Measurements from ENCODE around the gene IL17B. TPM values are rescaled to one million over a fixed set of nuclear protein-coding genes. Genes with fewer than 3 reads are reported as not detected.

IL17B gene
- total RNA-seq, 1 donor from 2014 or later: not detected

GRCh38 chr5:149353911-149354310 is 25.2 kb downstream of the IL17B start:
- Mint-ChIP-seq H3K4me3 (ENCODE audit: unreplicated experiment) (no peak overlapping the region), H3K36me3 (ENCODE audit: unreplicated experiment) (peaks cover 40% of the 10 kb centered on the region)

GRCh38 chr5:149352169-149352568 is 26.9 kb downstream of the IL17B start:
- TF ChIP-seq CTCF (IDR thresholded peaks at IDR 0.05): no peak
- Mint-ChIP-seq H3K4me1 (ENCODE audit: unreplicated experiment) (peaks cover 12% of the 10 kb centered on the region), H3K27ac (ENCODE audit: unreplicated experiment) (no peak overlapping the region), H3K4me3 (ENCODE audit: unreplicated experiment) (no peak overlapping the region), H3K27me3 (ENCODE audit: unreplicated experiment) (no peaks in the 10 kb centered on the region), H3K9me3 (ENCODE audit: unreplicated experiment) (no peaks in the 10 kb centered on the region), H3K36me3 (ENCODE audit: unreplicated experiment) (peaks cover 46% of the 10 kb centered on the region)
- DNase-seq (ENCODE audit: extremely low spot score, unreplicated experiment): no peak

More at GRCh38 chr5:149353911-149354310, 25.2 kb downstream of the IL17B start:
- Mint-ChIP-seq H3K9me3 (ENCODE audit: unreplicated experiment) (no peaks in the 10 kb centered on the region), H3K27ac (ENCODE audit: unreplicated experiment) (no peak overlapping the region), H3K4me1 (ENCODE audit: unreplicated experiment) (peaks cover 8% of the 10 kb centered on the region), H3K27me3 (ENCODE audit: unreplicated experiment) (no peaks in the 10 kb centered on the region)
- DNase-seq (ENCODE audit: extremely low spot score, unreplicated experiment): no peak
- no peak for TF ChIP-seq CTCF (IDR thresholded peaks at IDR 0.05)

- H3K36me3 Mint-ChIP-seq (ENCODE audit: unreplicated experiment): peaks cover 46% of the 10 kb centered on the region
- H3K27me3 Mint-ChIP-seq (ENCODE audit: unreplicated experiment): no peaks in the 10 kb centered on the region
- H3K9me3 Mint-ChIP-seq (ENCODE audit: unreplicated experiment): no peaks in the 10 kb centered on the region
- H3K27ac Mint-ChIP-seq (ENCODE audit: unreplicated experiment): no peak overlapping the region
- H3K4me1 Mint-ChIP-seq (ENCODE audit: unreplicated experiment): peaks cover 31% of the 10 kb centered on the region
- H3K4me3 Mint-ChIP-seq (ENCODE audit: unreplicated experiment): no peak overlapping the region
- TF ChIP-seq CTCF (IDR thresholded peaks at IDR 0.05): no peak
- DNase-seq (ENCODE audit: extremely low spot score, unreplicated experiment): no peak
These were observed 29.7 kb downstream of the IL17B start for GRCh38 chr5:149349382-149349781.

GRCh38 chr5:149348518-149348917 is 30.6 kb downstream of the IL17B start:
- Mint-ChIP-seq H3K4me3 (ENCODE audit: unreplicated experiment) (no peak overlapping the region), H3K27me3 (ENCODE audit: unreplicated experiment) (no peaks in the 10 kb centered on the region), H3K36me3 (ENCODE audit: unreplicated experiment) (peaks cover 42% of the 10 kb centered on the region), H3K27ac (ENCODE audit: unreplicated experiment) (no peak overlapping the region), H3K9me3 (ENCODE audit: unreplicated experiment) (no peaks in the 10 kb centered on the region), H3K4me1 (ENCODE audit: unreplicated experiment) (peaks cover 37% of the 10 kb centered on the region)
- DNase-seq (ENCODE audit: extremely low spot score, unreplicated experiment): no peak
- TF ChIP-seq CTCF (IDR thresholded peaks at IDR 0.05): no peak

GRCh38 chr5:149345892-149346222 is 33.2 kb downstream of the IL17B start:
- Mint-ChIP-seq H3K27ac (ENCODE audit: unreplicated experiment) (peak overlapping the region; percentile 98), H3K36me3 (ENCODE audit: unreplicated experiment) (peaks cover 24% of the 10 kb centered on the region), H3K27me3 (ENCODE audit: unreplicated experiment) (no peaks in the 10 kb centered on the region), H3K4me1 (ENCODE audit: unreplicated experiment) (peaks cover 37% of the 10 kb centered on the region), H3K9me3 (ENCODE audit: unreplicated experiment) (no peaks in the 10 kb centered on the region), H3K4me3 (ENCODE audit: unreplicated experiment) (peak overlapping the region; percentile 98)
- TF ChIP-seq CTCF (IDR thresholded peaks at IDR 0.05): no peak
- no peak for DNase-seq (ENCODE audit: extremely low spot score, unreplicated experiment)

Data from osteocyte (in vitro differentiated cells).